DND-41 (cell line): Measurements from ENCODE around the gene NPHP4.

Source experiments
- ATAC-seq: fragments of 200-7000 bp; cut with Tn5 transposase; 3 replicates; pipeline ENCODE4 v1.9.1; 2021; ENCODE audit warnings: low read depth; ENCODE audit not compliant: insufficient read depth
- DNase-seq: peaks from one replicate; pipeline ENCODE4 v3.0.0-alpha.2; 2020
- H2AFZ ChIP-seq: 2 replicates; pipeline ENCODE4 v1.6.0; 2012; ENCODE audit warnings: low read depth, low read length
- H3K27ac ChIP-seq: 2 replicates; pipeline ENCODE4 v1.5.1; 2012; ENCODE audit warnings: low read length, inconsistent platforms
- H3K27me3 ChIP-seq: fragments of 200-600 bp; sonication (generic); 2 replicates; pipeline ENCODE4 v1.6.0; 2012; ENCODE audit warnings: low read length, mild to moderate bottlenecking, inconsistent platforms; ENCODE audit not compliant: insufficient read depth, poor library complexity
- H3K36me3 ChIP-seq: 2 replicates; pipeline ENCODE4 v1.5.1; 2012; ENCODE audit warnings: low read length, inconsistent platforms; ENCODE audit not compliant: insufficient read depth
- H3K4me1 ChIP-seq: 2 replicates; pipeline ENCODE4 v1.5.1; 2012; ENCODE audit warnings: mild to moderate bottlenecking, low read length; ENCODE audit not compliant: insufficient read depth
- H3K4me2 ChIP-seq: 2 replicates; pipeline ENCODE4 v1.6.0; 2012; ENCODE audit warnings: mild to moderate bottlenecking, moderate library complexity, low read length, inconsistent platforms; ENCODE audit not compliant: insufficient read depth
- H3K4me3 ChIP-seq, 2 experiments: fragments of 200-600 bp in 1 of 2; shearing (Covaris generic) in 1 of 2; 2 replicates each; pipeline ENCODE4 v1.5.1; 2012 to 2016; ENCODE audit warnings: inconsistent platforms in 2 of 2, low read length in 2 of 2, mild to moderate bottlenecking in 2 of 2, low read depth in 1 of 2, moderate library complexity in 1 of 2
- H3K79me2 ChIP-seq: 2 replicates; pipeline ENCODE4 v1.6.0; 2012; ENCODE audit warnings: low read length, inconsistent platforms; ENCODE audit not compliant: insufficient read depth
- H3K9ac ChIP-seq: 2 replicates; pipeline ENCODE4 v1.6.0; 2012; ENCODE audit warnings: low read depth, mild to moderate bottlenecking, inconsistent platforms, low read length, moderate library complexity
- H3K9me3 ChIP-seq: 2 replicates; pipeline ENCODE4 v1.5.1; 2012; ENCODE audit warnings: low read length, moderate library complexity, mild to moderate bottlenecking, inconsistent platforms; ENCODE audit not compliant: insufficient read depth, severe bottlenecking
- H4K20me1 ChIP-seq: 2 replicates; pipeline ENCODE4 v1.6.0; 2012; ENCODE audit warnings: low read length; ENCODE audit not compliant: insufficient read depth
- CTCF ChIP-seq: IDR thresholded peaks from 2 replicates; pipeline ENCODE4 v1.5.1; 2012; ENCODE audit warnings: borderline replicate concordance, low read length, moderate library complexity, mild to moderate bottlenecking; ENCODE audit not compliant: poor library complexity, severe bottlenecking; ENCODE audit errors: extremely low read depth
- EZH2 ChIP-seq: IDR thresholded peaks from 3 replicates; pipeline ENCODE4 v1.6.1; 2012; ENCODE audit warnings: borderline replicate concordance, low read depth, mild to moderate bottlenecking, moderate library complexity, low read length, inconsistent platforms; ENCODE audit not compliant: severe bottlenecking

The NPHP4 gene

GRCh38 chr1:5991381-5992025 is 722 bp downstream of the NPHP4 start:
- Histone ChIP-seq H3K27me3 (no peaks in the 10 kb centered on the region), H3K9ac (peak overlapping the region; percentile 76), H3K4me2 (peak overlapping the region; percentile 98), H3K79me2 (peaks cover 50% of the 10 kb centered on the region), H3K9me3 (no peaks in the 10 kb centered on the region), H2AFZ (peak overlapping the region; percentile 71), H3K36me3 (peaks cover 10% of the 10 kb centered on the region), H3K4me1 (peaks cover 42% of the 10 kb centered on the region), H3K4me3 (peak overlapping the region; percentile 75 to 90; a peak in 3 of 4 replicates), H4K20me1 (peaks cover 55% of the 10 kb centered on the region), H3K27ac (peak overlapping the region; percentile 83)
- TF ChIP-seq CTCF, result no peak
- TF ChIP-seq EZH2, result no peak
- peak; percentile 56 for DNase-seq
- peak; percentile 29 for ATAC-seq

GRCh38 chr1:5990913-5991312 is 1.3 kb downstream of the NPHP4 start:
- peaks cover 53% of the 10 kb centered on the region for H3K79me2 ChIP-seq
- H2AFZ ChIP-seq, result peak overlapping the region; percentile 71; the same call in 1 of the 2 replicates
- H3K36me3 ChIP-seq, result peaks cover 12% of the 10 kb centered on the region
- H3K27ac ChIP-seq, result peak overlapping the region; percentile 66
- ATAC-seq (no peak), DNase-seq (no peak)
- peak overlapping the region; percentile 98 for H3K4me2 ChIP-seq
- no peaks in the 10 kb centered on the region for H3K9me3 ChIP-seq
- peaks cover 52% of the 10 kb centered on the region for H4K20me1 ChIP-seq
- no peaks in the 10 kb centered on the region for H3K27me3 ChIP-seq
- H3K4me1 ChIP-seq, result peaks cover 42% of the 10 kb centered on the region
- peak overlapping the region; percentile 71 to 90; a peak in 3 of 4 replicates for H3K4me3 ChIP-seq
- H3K9ac ChIP-seq, result peak overlapping the region; percentile 76
- TF ChIP-seq CTCF (no peak), EZH2 (no peak)

- no peak overlapping the region for H3K4me3 ChIP-seq
- no peak for TF ChIP-seq EZH2
- no peak for TF ChIP-seq CTCF
Measured at GRCh38 chr1:5989731-5990271, 2.4 kb downstream of the NPHP4 start.

More at GRCh38 chr1:5989731-5990271, 2.4 kb downstream of the NPHP4 start:
- Histone ChIP-seq H3K9me3 (no peaks in the 10 kb centered on the region), H3K4me1 (peaks cover 38% of the 10 kb centered on the region), H3K27ac (no peak overlapping the region), H3K4me2 (peak overlapping the region; percentile 98; the same call in 1 of the 2 replicates), H4K20me1 (peaks cover 47% of the 10 kb centered on the region), H2AFZ (no peak overlapping the region), H3K79me2 (peaks cover 53% of the 10 kb centered on the region), H3K36me3 (peaks cover 23% of the 10 kb centered on the region), H3K27me3 (no peaks in the 10 kb centered on the region), H3K9ac (no peak overlapping the region)
- ATAC-seq, result no peak
- no peak for DNase-seq
